AG04450 (cell line): ENCODE results near the gene MUS81. TPM values are rescaled to one million over a fixed set of nuclear protein-coding genes. Genes with fewer than 3 reads are reported as not detected.

Experiments
- CTCF ChIA-PET: fragments of 300-600, 350-600 bp; formaldehyde crosslinking; extraction: SDS; loops from one replicate; lab custom pipeline; 2022; ENCODE audit warnings: antibody characterized with exemption, inconsistent platforms; lab: Charles Lee
- POLR2A ChIA-PET: fragments of 350-600 bp; formaldehyde crosslinking; extraction: SDS; loops from one replicate; lab custom pipeline; 2021; ENCODE audit warnings: antibody characterized with exemption, inconsistent platforms; lab: Yijun Ruan, JAX
- DNase-seq: peaks from one replicate; pipeline ENCODE4 v3.0.0-alpha.2; 2011; ENCODE audit warnings: low read depth, low spot score
- H3K27ac ChIP-seq: one replicate; pipeline ENCODE4 v1.5.1; 2012; ENCODE audit warnings: low read depth, low read length, control low read depth
- H3K27me3 ChIP-seq: one replicate; pipeline ENCODE4 v1.6.0; 2012; ENCODE audit warnings: low read length; ENCODE audit not compliant: control insufficient read depth, insufficient read depth
- H3K4me3 ChIP-seq: 2 replicates; pipeline ENCODE4 v1.5.1; 2011; ENCODE audit warnings: mild to moderate bottlenecking, low read depth, low read length, control low read depth
- H3K9me3 ChIP-seq: 2 replicates; pipeline ENCODE4 v1.5.1; 2012; ENCODE audit warnings: low read length; ENCODE audit not compliant: control insufficient read depth, insufficient read depth
- polyA plus RNA-seq: library from polyadenylated mRNA; depleted of rRNA; stranded (reverse); fragments of >200 nt; gene quantifications from 2 replicates; pipeline ENCODE4 v1.2.3, GENCODE V29; 2011
- TF ChIP-seq, protein P1 (sequence below): IDR thresholded peaks from 2 replicates; pipeline ENCODE4 v1.5.1; 2011; ENCODE audit warnings: low read depth, low read length, control low read depth, inconsistent platforms

MUS81 gene
- polyA plus RNA-seq, 1 experiment: 23.8 TPM

DNA sequence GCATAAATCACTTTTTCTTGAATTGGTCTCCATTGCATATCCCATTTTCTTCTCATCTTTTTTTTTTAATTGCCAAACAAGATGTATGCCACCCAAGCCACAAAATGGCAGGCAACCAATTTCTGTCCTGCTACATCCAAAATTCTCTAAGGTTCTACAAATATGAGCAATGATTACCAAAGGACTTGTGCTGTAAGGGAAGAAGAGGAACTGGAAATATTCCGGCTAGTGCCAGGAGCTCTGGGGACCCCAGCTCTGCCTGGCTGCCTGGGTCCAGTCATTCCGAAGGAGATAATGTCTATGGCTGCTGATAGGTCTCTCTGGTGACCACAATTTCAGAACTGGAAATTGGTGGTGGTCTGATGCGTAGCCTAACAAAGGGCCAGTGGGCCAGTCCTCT is 43.5 kb upstream of the MUS81 start:
- Histone ChIP-seq H3K9me3 (no peaks in the 10 kb centered on the region), H3K27ac (no peak overlapping the region), H3K4me3 (no peak overlapping the region), H3K27me3 (peaks cover 27% of the 10 kb centered on the region)
- CTCF ChIA-PET: interaction anchor here (0.8 to 4.9 kb wide), 9 partner anchors 11 to 212 kb away, joined by 3 to 59 read pairs (median 5); partner anchors contain the start of genes AP5B1 and KAT5
- POLR2A ChIA-PET: interaction anchor here (1.6 kb wide), 1 partner anchor 105 kb away, joined by 4 read pairs; no protein-coding TSS in a partner anchor
- TF ChIP-seq, protein P1, sequence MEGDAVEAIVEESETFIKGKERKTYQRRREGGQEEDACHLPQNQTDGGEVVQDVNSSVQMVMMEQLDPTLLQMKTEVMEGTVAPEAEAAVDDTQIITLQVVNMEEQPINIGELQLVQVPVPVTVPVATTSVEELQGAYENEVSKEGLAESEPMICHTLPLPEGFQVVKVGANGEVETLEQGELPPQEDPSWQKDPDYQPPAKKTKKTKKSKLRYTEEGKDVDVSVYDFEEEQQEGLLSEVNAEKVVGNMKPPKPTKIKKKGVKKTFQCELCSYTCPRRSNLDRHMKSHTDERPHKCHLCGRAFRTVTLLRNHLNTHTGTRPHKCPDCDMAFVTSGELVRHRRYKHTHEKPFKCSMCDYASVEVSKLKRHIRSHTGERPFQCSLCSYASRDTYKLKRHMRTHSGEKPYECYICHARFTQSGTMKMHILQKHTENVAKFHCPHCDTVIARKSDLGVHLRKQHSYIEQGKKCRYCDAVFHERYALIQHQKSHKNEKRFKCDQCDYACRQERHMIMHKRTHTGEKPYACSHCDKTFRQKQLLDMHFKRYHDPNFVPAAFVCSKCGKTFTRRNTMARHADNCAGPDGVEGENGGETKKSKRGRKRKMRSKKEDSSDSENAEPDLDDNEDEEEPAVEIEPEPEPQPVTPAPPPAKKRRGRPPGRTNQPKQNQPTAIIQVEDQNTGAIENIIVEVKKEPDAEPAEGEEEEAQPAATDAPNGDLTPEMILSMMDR: no peak
- DNase-seq: no peak

DNA sequence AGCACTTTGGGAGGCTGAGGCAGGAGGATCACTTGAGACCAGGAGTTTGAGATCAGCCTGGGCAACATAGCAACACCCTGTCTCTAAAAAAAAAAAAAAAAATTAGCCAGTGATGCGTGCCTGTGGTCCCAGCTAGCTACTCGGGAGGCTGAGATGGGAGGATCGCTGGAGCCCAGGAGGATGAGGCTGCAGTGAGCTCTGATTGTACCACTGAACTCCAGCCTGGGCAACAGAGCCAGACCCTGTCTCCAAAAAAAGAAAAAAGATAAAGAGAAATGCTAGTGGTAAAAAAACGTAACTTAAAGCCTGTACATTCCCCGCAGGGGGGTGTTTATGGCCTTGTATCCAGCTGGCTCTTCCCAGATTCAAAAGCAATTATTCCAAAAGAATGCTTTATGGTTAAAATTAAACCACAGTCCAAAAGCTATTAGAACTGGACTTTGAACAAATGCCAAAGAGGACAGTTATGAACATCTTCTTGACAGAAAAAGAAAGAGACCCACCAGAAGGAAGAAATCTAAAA is 42.9 kb upstream of the MUS81 start:
- no peak for DNase-seq
- ChIA-PET POLR2A (interaction anchor here (0.9 to 1.6 kb wide), 2 partner anchors 37 to 106 kb away, joined by 3 to 4 read pairs; no protein-coding TSS in a partner anchor), CTCF (interaction anchor here (0.5 to 4.9 kb wide), 29 partner anchors 10 to 343 kb away, joined by 3 to 59 read pairs (median 5); partner anchors contain the start of genes AP5B1, KAT5 and RNASEH2C)
- H3K9me3 ChIP-seq: no peaks in the 10 kb centered on the region
- H3K27me3 ChIP-seq: peaks cover 20% of the 10 kb centered on the region
- peak overlapping the region; percentile 77 for H3K4me3 ChIP-seq
- no peak overlapping the region for H3K27ac ChIP-seq
- TF ChIP-seq, protein P1: no peak

- Histone ChIP-seq H3K27me3 (peaks cover 14% of the 10 kb centered on the region), H3K9me3 (no peaks in the 10 kb centered on the region), H3K27ac (no peak overlapping the region), H3K4me3 (peak overlapping the region; percentile 77)
- TF ChIP-seq, protein P1: peak; percentile 93
- ChIA-PET CTCF (interaction anchor here (0.5 to 4.9 kb wide), 38 partner anchors 9 to 342 kb away, joined by 3 to 59 read pairs (median 4); partner anchors contain the start of genes AP5B1, KAT5, PCNX3 and RNASEH2C), POLR2A (interaction anchor here (0.9 to 1.6 kb wide), 2 partner anchors 38 to 107 kb away, joined by 3 to 4 read pairs; no protein-coding TSS in a partner anchor)
- DNase-seq: peak; percentile 55
Observed at GRCh38 chr11:65817835-65818680, 42.2 kb upstream of the MUS81 start.

DNA sequence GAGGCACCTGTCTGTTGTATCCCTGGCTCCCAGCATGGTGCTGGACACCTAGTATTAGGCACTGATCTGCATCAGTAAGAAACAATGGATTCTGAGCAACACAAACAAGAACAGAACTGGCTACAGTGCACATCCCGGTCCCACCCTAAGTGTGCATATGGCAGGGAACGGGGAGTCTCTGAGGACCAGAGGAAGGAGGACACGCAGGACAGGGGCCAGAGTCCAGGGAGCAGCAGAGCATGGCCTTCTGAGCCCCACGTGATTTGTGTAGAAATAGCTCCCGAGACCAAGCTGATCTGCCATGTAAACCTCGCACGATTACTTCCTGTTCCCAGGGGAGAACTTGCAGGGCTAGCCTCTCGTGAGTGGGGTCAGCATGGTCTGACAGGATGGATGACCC is 39.1 kb upstream of the MUS81 start:
- no peaks in the 10 kb centered on the region for H3K9me3 ChIP-seq
- H3K27ac ChIP-seq: no peak overlapping the region
- CTCF ChIA-PET: no interaction called here
- POLR2A ChIA-PET: interaction anchor here (0.7 kb wide), 1 partner anchor 228 kb away, joined by 17 read pairs; no protein-coding TSS in a partner anchor
- no peak for DNase-seq
- no peak overlapping the region for H3K4me3 ChIP-seq
- TF ChIP-seq, protein P1: no peak
- H3K27me3 ChIP-seq: peaks cover 9% of the 10 kb centered on the region
